NCI-H774 (cell line): Measurements from ENCODE around the gene MLLT3.
A peak's percentile ranks its signal among the peaks of the same experiment; 100 is the strongest.

Experiments
- DNase-seq: peaks from one replicate; lab custom pipeline; 2025; lab: John Stamatoyannopoulos, UW

The MLLT3 gene

GRCh38 chr9:20417373-20418080 is 204.8 kb downstream of the MLLT3 start:
- no peak for DNase-seq

GRCh38 chr9:20414150-20414549 is 208.1 kb downstream of the MLLT3 start:
- DNase-seq = no peak

GRCh38 chr9:20409321-20410092 is 212.8 kb downstream of the MLLT3 start:
- no peak for DNase-seq

GRCh38 chr9:20408513-20408912 is 213.8 kb downstream of the MLLT3 start:
- DNase-seq = no peak

GRCh38 chr9:20407013-20407412 is 215.3 kb downstream of the MLLT3 start:
- no peak for DNase-seq

- DNase-seq = no peak
These were observed 216.0 kb downstream of the MLLT3 start for GRCh38 chr9:20406344-20406743.

- no peak for DNase-seq
These were observed 216.7 kb downstream of the MLLT3 start for GRCh38 chr9:20405616-20406015.

- no peak for DNase-seq
These were observed 217.2 kb downstream of the MLLT3 start for GRCh38 chr9:20405078-20405477.

GRCh38 chr9:20404192-20404813 is 218.0 kb downstream of the MLLT3 start:
- DNase-seq = no peak

GRCh38 chr9:20403346-20403745 is 219.0 kb downstream of the MLLT3 start:
- no peak for DNase-seq

- no peak for DNase-seq
These were observed 219.9 kb downstream of the MLLT3 start for GRCh38 chr9:20402273-20402875.

- DNase-seq = no peak
These were observed 223.6 kb downstream of the MLLT3 start for GRCh38 chr9:20398536-20399338.

- no peak for DNase-seq
These were observed 225.0 kb downstream of the MLLT3 start for GRCh38 chr9:20397348-20397747.

GRCh38 chr9:20396509-20396908 is 225.8 kb downstream of the MLLT3 start:
- DNase-seq = no peak

GRCh38 chr9:20395651-20396050 is 226.6 kb downstream of the MLLT3 start:
- no peak for DNase-seq

GRCh38 chr9:20394969-20395368 is 227.3 kb downstream of the MLLT3 start:
- no peak for DNase-seq

GRCh38 chr9:20391208-20391607 is 231.1 kb downstream of the MLLT3 start:
- peak; percentile 14 for DNase-seq

- DNase-seq = no peak
These were observed 231.9 kb downstream of the MLLT3 start for GRCh38 chr9:20390400-20390799.

GRCh38 chr9:20387062-20387461 is 235.2 kb downstream of the MLLT3 start:
- DNase-seq = no peak

GRCh38 chr9:20384642-20385041 is 237.7 kb downstream of the MLLT3 start:
- no peak for DNase-seq

GRCh38 chr9:20382460-20383071 is 239.7 kb downstream of the MLLT3 start:
- DNase-seq = no peak
